Upper lobe of left lung (tissue), 4 donors: ENCODE measurements around the gene PERP.
A peak's percentile ranks its signal among the peaks of the same experiment; 100 is the strongest.

Experiments used
- CTCF ChIP-seq, 6 experiments: fragments of 450-650 bp in 4 of 6; fragments of 200-600 bp in 2 of 6; sonication (generic) in 2 of 6; IDR thresholded peaks; one replicate each; pipeline ENCODE4 v1.5.1; 2016 to 2019; ENCODE audit warnings: antibody characterized with exemption in 6 of 6
- EP300 ChIP-seq, 4 donors: sonication (generic); formaldehyde crosslinking; IDR thresholded peaks; one replicate each; pipeline ENCODE4 v1.5.1; 2017; ENCODE audit warnings: antibody characterized with exemption in 4 of 4, control low read depth in 2 of 4
- POLR2A ChIP-seq, 4 donors: fragments of 450-650 bp; IDR thresholded peaks; one replicate each; pipeline ENCODE4 v1.5.1; 2016 to 2017; ENCODE audit warnings: antibody characterized with exemption in 4 of 4, mild to moderate bottlenecking in 2 of 4

DNA sequence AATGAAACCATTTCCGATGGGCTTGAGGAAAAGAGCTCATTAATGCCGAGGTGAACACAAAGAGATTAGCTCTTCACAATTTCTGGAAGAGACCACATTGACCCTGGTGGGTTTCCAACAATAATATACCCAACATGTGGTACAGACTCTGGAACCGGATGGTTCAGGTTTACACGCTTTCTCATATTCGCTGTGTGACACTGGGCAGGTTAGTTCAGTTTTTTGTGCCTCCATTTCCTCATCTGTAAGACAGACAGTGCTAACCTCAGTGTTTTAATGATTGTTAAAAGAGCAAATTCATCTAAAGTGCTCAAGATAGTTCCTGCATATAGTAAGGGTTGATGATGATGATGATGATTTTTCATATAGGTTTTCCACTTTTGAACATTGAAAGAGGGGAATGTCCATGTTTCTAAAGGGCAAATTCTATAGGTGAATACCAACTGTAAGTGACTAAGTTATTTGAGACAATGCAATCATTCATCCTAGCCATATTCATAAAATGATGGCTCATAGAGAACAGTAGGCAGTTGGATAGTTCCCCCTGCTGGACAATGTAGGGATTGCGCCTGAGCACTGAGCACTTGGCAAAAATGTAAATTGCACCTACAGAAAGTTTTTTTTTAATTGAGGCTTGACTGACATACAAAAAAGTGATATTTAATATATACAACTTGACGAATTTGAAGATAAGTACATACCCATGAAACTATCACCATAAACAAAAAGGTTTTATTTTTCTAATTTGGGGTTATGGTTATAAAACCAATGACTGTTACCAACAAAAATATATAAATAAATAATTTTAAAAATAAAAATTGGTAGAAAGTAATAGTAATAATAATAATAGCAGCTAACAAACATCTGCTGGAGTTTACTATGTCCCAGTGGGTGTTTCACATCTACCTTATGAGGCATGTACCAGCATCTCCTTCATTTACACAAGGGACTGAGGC, 2.1 kb upstream of the PERP start:
- TF ChIP-seq CTCF (IDR thresholded peaks at IDR 0.05) (peak; percentile 89 to 95 (median 92)), POLR2A (IDR thresholded peaks at IDR 0.05) (no peak), EP300 (IDR thresholded peaks at IDR 0.05) (no peak)
